ENCODE measurements around the gene SGF29. TPM values are rescaled to one million over a fixed set of nuclear protein-coding genes. Genes with fewer than 3 reads are reported as not detected.

The SGF29 gene
- total RNA-seq, 1 donor from 2014 or later: 10.6 TPM

- H3K4me2 ChIP-seq (ENCODE audit: low read length): no peak overlapping the region
- peaks cover 10% of the 10 kb centered on the region for H3K36me3 Mint-ChIP-seq (ENCODE audit: low read depth, unreplicated experiment)
- no peaks in the 10 kb centered on the region for H3K27me3 ChIP-seq (ENCODE audit: insufficient read depth, low read length)
- TF ChIP-seq EZH2 (IDR thresholded peaks at IDR 0.05; ENCODE audit: insufficient read depth, low read length) (no peak), CTCF (IDR thresholded peaks at IDR 0.05; ENCODE audit: insufficient read depth, low read depth, low read length) (no peak)
- H3K36me3 ChIP-seq (ENCODE audit: insufficient read depth, low read length): no peaks in the 10 kb centered on the region
- no peak overlapping the region for H3K4me3 Mint-ChIP-seq (ENCODE audit: unreplicated experiment)
- no peak overlapping the region for H3K27ac Mint-ChIP-seq (ENCODE audit: unreplicated experiment)
- H3K9me3 ChIP-seq (ENCODE audit: insufficient read depth, low read depth, low read length): no peaks in the 10 kb centered on the region
- no peak for DNase-seq (ENCODE audit: low read depth)
- no peaks in the 10 kb centered on the region for H3K27me3 Mint-ChIP-seq (ENCODE audit: low read depth, unreplicated experiment)
- no peaks in the 10 kb centered on the region for H3K4me1 Mint-ChIP-seq (ENCODE audit: low read depth, unreplicated experiment)
- FAIRE-seq: no peak
- H3K79me2 ChIP-seq (ENCODE audit: insufficient read depth, low read length): no peaks in the 10 kb centered on the region
- no peaks in the 10 kb centered on the region for H3K4me1 ChIP-seq (ENCODE audit: insufficient read depth, low read length)
- H3K9me3 Mint-ChIP-seq (ENCODE audit: unreplicated experiment): no peaks in the 10 kb centered on the region
- no peaks in the 10 kb centered on the region for H4K20me1 ChIP-seq (ENCODE audit: insufficient read depth, low read length)
- H3K4me3 ChIP-seq (ENCODE audit: insufficient read depth, low read depth, low read length): no peak overlapping the region
- no peak overlapping the region for H3K27ac ChIP-seq (ENCODE audit: low read depth, low read length)
- H3K9ac ChIP-seq (ENCODE audit: low read length): no peak overlapping the region
- no peak overlapping the region for H2AFZ ChIP-seq (ENCODE audit: low read depth, low read length)
Observed at GRCh38 chr16:28531777-28532744, 21.7 kb upstream of the SGF29 start.

GRCh38 chr16:28532940-28533647, 20.6 kb upstream of the SGF29 start:
- peaks cover 2% of the 10 kb centered on the region for H3K4me1 Mint-ChIP-seq (ENCODE audit: low read depth, unreplicated experiment)
- peaks cover 15% of the 10 kb centered on the region for H3K36me3 Mint-ChIP-seq (ENCODE audit: low read depth, unreplicated experiment)
- Histone ChIP-seq H3K79me2 (ENCODE audit: insufficient read depth, low read length) (peaks cover 3% of the 10 kb centered on the region), H3K36me3 (ENCODE audit: insufficient read depth, low read length) (no peaks in the 10 kb centered on the region), H3K4me1 (ENCODE audit: insufficient read depth, low read length) (no peaks in the 10 kb centered on the region), H3K27me3 (ENCODE audit: insufficient read depth, low read length) (no peaks in the 10 kb centered on the region), H4K20me1 (ENCODE audit: insufficient read depth, low read length) (no peaks in the 10 kb centered on the region), H3K4me2 (ENCODE audit: low read length) (no peak overlapping the region), H3K9me3 (ENCODE audit: insufficient read depth, low read depth, low read length) (no peaks in the 10 kb centered on the region), H2AFZ (ENCODE audit: low read depth, low read length) (no peak overlapping the region), H3K27ac (ENCODE audit: low read depth, low read length) (no peak overlapping the region), H3K4me3 (ENCODE audit: insufficient read depth, low read depth, low read length) (no peak overlapping the region), H3K9ac (ENCODE audit: low read length) (no peak overlapping the region)
- FAIRE-seq: no peak
- peaks cover 5% of the 10 kb centered on the region for H3K9me3 Mint-ChIP-seq (ENCODE audit: unreplicated experiment)
- no peak for TF ChIP-seq CTCF (IDR thresholded peaks at IDR 0.05; ENCODE audit: insufficient read depth, low read depth, low read length)
- peaks cover 5% of the 10 kb centered on the region for H3K27me3 Mint-ChIP-seq (ENCODE audit: low read depth, unreplicated experiment)
- no peak overlapping the region for H3K27ac Mint-ChIP-seq (ENCODE audit: unreplicated experiment)
- no peak overlapping the region for H3K4me3 Mint-ChIP-seq (ENCODE audit: unreplicated experiment)
- DNase-seq (ENCODE audit: low read depth): no peak
